K562 (cell line): ENCODE results near the gene HYAL1. TPM values are rescaled to one million over a fixed set of nuclear protein-coding genes. Genes with fewer than 3 reads are reported as not detected.

ENCODE experiments used
- CBX5 ChIP-seq: IDR thresholded peaks from 2 replicates; pipeline ENCODE4 v1.6.1; 2014; ENCODE audit warnings: low read depth, borderline replicate concordance
- CHD2 ChIP-seq: IDR thresholded peaks from 2 replicates; pipeline ENCODE4 v1.6.1; 2011; ENCODE audit warnings: low read depth, low read length
- CTBP1 ChIP-seq: fragments of 450-650 bp; IDR thresholded peaks from 2 replicates; pipeline ENCODE4 v1.6.1; 2016; ENCODE audit warnings: borderline replicate concordance
- DACH1 ChIP-seq: fragments of 450-650 bp; IDR thresholded peaks from 2 replicates; pipeline ENCODE4 v1.6.1; 2018; ENCODE audit not compliant: partially characterized antibody
- HMGN3 ChIP-seq: IDR thresholded peaks from 2 replicates; pipeline ENCODE4 v1.6.1; 2011; ENCODE audit warnings: borderline replicate concordance, low read depth, mild to moderate bottlenecking, mixed read lengths, low read length; ENCODE audit not compliant: insufficient read length; ENCODE audit errors: extremely low read depth
- KAT7 ChIP-seq: sonication (generic); formaldehyde crosslinking; IDR thresholded peaks from 2 replicates; pipeline ENCODE4 v1.8.0; 2022; ENCODE audit warnings: missing genetic modification reagents, mild to moderate bottlenecking, borderline replicate concordance
- PHF20 ChIP-seq: fragments of 450-650 bp; IDR thresholded peaks from 2 replicates; pipeline ENCODE4 v1.6.1; 2018; ENCODE audit not compliant: partially characterized antibody
- POLR2AphosphoS5 ChIP-seq: IDR thresholded peaks from 2 replicates; pipeline ENCODE4 v1.6.1; 2011; ENCODE audit warnings: mild to moderate bottlenecking, low read depth, low read length, moderate library complexity; ENCODE audit not compliant: control insufficient read depth, insufficient read depth
- TAF1 ChIP-seq: IDR thresholded peaks from 2 replicates; pipeline ENCODE4 v1.6.1; 2011; ENCODE audit warnings: mild to moderate bottlenecking, low read length, moderate library complexity; ENCODE audit not compliant: insufficient read depth, control insufficient read depth, severe bottlenecking; ENCODE audit errors: extremely low read depth
- polyA plus RNA-seq, 8 experiments: library from polyadenylated mRNA; depleted of rRNA in 4 of 8; stranded (reverse) in 5 of 8; unstranded in 3 of 8; fragments of >200 nt; fragmentation: Nextera tagmentation in 2 of 8; fragmentation: Illumina TruSeq in 1 of 8; extraction: Ambion mirVana in 2 of 8; extraction: Trizol in 1 of 8; gene quantifications; 2 replicates each; pipeline versions ENCODE4 v1.2.1 to v1.2.3, GENCODE V29; 2011 to 2014; ENCODE audit warnings: inconsistent platforms in 1 of 8, missing spikeins in 1 of 8
- total RNA-seq, 7 experiments: library from RNA; depleted of rRNA in 6 of 7; stranded (reverse); fragments of >200 nt in 6 of 7; fragmentation: Illumina TruSeq in 2 of 7; extraction: Trizol in 2 of 7; gene quantifications; 2 replicates each; pipeline versions ENCODE4 v1.2.1 to v1.2.3, GENCODE V29; 2011 to 2021; ENCODE audit warnings: low replicate concordance in 1 of 7
- TF ChIP-seq, protein P1 (sequence below): sonication (generic); IDR thresholded peaks from 2 replicates; pipeline ENCODE4 v1.6.1; 2016
- TF ChIP-seq, protein P2 (sequence below): fragments of 450-650 bp; IDR thresholded peaks from 2 replicates; pipeline ENCODE4 v1.6.1; 2016
- TF ChIP-seq, protein P3 (sequence below), 3 experiments: fragments of 200-800 bp in 1 of 3; fragments of 250-450 bp in 1 of 3; fragments of 450-650 bp in 1 of 3; sonication (Bioruptor Pico) in 1 of 3; sonication (Bioruptor generic) in 1 of 3; formaldehyde crosslinking in 1 of 3; IDR thresholded peaks; 2 replicates each; pipeline versions ENCODE4 v1.6.1 to v1.8.0; 2016 to 2022; ENCODE audit warnings: mild to moderate bottlenecking in 2 of 3, missing genetic modification characterization in 2 of 3, missing compliant biosample characterization in 1 of 3, moderate library complexity in 1 of 3

HYAL1 gene
- total and polyA plus RNA-seq, 9 of the 15 experiments (the other 6 are each of a cell fraction or from before 2014, with no cell fraction given): 1.4 to 8.5 (median 4.7) TPM

GRCh38 chr3:50327943-50328691, 24.7 kb upstream of the HYAL1 start, which contains the start of gene TUSC2 (continued):
- TF ChIP-seq HMGN3: peak; percentile 34
- peak; percentile 59 for TF ChIP-seq TAF1
- TF ChIP-seq, protein P1, sequence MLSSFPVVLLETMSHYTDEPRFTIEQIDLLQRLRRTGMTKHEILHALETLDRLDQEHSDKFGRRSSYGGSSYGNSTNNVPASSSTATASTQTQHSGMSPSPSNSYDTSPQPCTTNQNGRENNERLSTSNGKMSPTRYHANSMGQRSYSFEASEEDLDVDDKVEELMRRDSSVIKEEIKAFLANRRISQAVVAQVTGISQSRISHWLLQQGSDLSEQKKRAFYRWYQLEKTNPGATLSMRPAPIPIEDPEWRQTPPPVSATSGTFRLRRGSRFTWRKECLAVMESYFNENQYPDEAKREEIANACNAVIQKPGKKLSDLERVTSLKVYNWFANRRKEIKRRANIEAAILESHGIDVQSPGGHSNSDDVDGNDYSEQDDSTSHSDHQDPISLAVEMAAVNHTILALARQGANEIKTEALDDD: no peak
- TF ChIP-seq CBX5: no peak
- TF ChIP-seq, protein P2, sequence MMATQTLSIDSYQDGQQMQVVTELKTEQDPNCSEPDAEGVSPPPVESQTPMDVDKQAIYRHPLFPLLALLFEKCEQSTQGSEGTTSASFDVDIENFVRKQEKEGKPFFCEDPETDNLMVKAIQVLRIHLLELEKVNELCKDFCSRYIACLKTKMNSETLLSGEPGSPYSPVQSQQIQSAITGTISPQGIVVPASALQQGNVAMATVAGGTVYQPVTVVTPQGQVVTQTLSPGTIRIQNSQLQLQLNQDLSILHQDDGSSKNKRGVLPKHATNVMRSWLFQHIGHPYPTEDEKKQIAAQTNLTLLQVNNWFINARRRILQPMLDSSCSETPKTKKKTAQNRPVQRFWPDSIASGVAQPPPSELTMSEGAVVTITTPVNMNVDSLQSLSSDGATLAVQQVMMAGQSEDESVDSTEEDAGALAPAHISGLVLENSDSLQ: peak; percentile 68
- peak; percentile 38; the same call in 1 of the 2 replicates for TF ChIP-seq POLR2AphosphoS5
- peak; percentile 80 for TF ChIP-seq PHF20
- peak; percentile 76; the same call in 1 of the 2 replicates for TF ChIP-seq KAT7 (CRISPR knock-in tag)
- TF ChIP-seq CTBP1: peak; percentile 51; the same call in 1 of the 2 replicates
- TF ChIP-seq, protein P3, sequence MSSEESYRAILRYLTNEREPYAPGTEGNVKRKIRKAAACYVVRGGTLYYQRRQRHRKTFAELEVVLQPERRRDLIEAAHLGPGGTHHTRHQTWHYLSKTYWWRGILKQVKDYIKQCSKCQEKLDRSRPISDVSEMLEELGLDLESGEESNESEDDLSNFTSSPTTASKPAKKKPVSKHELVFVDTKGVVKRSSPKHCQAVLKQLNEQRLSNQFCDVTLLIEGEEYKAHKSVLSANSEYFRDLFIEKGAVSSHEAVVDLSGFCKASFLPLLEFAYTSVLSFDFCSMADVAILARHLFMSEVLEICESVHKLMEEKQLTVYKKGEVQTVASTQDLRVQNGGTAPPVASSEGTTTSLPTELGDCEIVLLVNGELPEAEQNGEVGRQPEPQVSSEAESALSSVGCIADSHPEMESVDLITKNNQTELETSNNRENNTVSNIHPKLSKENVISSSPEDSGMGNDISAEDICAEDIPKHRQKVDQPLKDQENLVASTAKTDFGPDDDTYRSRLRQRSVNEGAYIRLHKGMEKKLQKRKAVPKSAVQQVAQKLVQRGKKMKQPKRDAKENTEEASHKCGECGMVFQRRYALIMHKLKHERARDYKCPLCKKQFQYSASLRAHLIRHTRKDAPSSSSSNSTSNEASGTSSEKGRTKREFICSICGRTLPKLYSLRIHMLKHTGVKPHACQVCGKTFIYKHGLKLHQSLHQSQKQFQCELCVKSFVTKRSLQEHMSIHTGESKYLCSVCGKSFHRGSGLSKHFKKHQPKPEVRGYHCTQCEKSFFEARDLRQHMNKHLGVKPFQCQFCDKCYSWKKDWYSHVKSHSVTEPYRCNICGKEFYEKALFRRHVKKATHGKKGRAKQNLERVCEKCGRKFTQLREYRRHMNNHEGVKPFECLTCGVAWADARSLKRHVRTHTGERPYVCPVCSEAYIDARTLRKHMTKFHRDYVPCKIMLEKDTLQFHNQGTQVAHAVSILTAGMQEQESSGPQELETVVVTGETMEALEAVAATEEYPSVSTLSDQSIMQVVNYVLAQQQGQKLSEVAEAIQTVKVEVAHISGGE (CRISPR knock-in tag; IDR thresholded peaks at IDR 0.05): peak in 1 of 3 experiments; percentile 53; a peak in 1 of 6 replicates
- TF ChIP-seq DACH1: peak; percentile 73
- peak; percentile 63 for TF ChIP-seq CHD2
